Smooth muscle cell (in vitro differentiated cells): ENCODE measurements around the gene PDGFA. TPM values are rescaled to one million over a fixed set of nuclear protein-coding genes. Genes with fewer than 3 reads are reported as not detected.

Experiments
- DNase-seq: peaks from one replicate; lab custom pipeline; 2025; ENCODE audit not compliant: unreplicated experiment; lab: John Stamatoyannopoulos, UW
- H2AFZ ChIP-seq: fragments of 200-600 bp; sonication (generic); 2 replicates; pipeline ENCODE4 v1.6.0; 2016; ENCODE audit warnings: antibody characterized with exemption, low read depth, mild to moderate bottlenecking
- H3F3A ChIP-seq: fragments of 200-600 bp; sonication (generic); 2 replicates; pipeline ENCODE4 v1.6.0; 2017; ENCODE audit warnings: antibody characterized with exemption, low read depth
- H3K27ac ChIP-seq: fragments of 200-600 bp; sonication (generic); 2 replicates; pipeline ENCODE4 v1.5.1; 2016; ENCODE audit warnings: low read depth, mild to moderate bottlenecking
- H3K27me3 ChIP-seq: fragments of 200-600 bp; sonication (generic); 2 replicates; pipeline ENCODE4 v1.6.1; 2016; ENCODE audit warnings: low read depth, mild to moderate bottlenecking
- H3K36me3 ChIP-seq: fragments of 200-600 bp; sonication (generic); 2 replicates; pipeline ENCODE4 v1.5.1; 2016; ENCODE audit warnings: low read depth
- H3K4me1 ChIP-seq: fragments of 200-600 bp; sonication (generic); 2 replicates; pipeline ENCODE4 v1.5.1; 2016; ENCODE audit warnings: low read depth
- H3K4me2 ChIP-seq: fragments of 200-600 bp; sonication (generic); 2 replicates; pipeline ENCODE4 v1.6.0; 2016; ENCODE audit warnings: mild to moderate bottlenecking
- H3K4me3 ChIP-seq: fragments of 200-600 bp; sonication (generic); 2 replicates; pipeline ENCODE4 v1.5.1; 2016; ENCODE audit warnings: mild to moderate bottlenecking
- H3K79me2 ChIP-seq: fragments of 200-600 bp; sonication (generic); 2 replicates; pipeline ENCODE4 v1.6.0; 2016; ENCODE audit warnings: low read depth, mild to moderate bottlenecking
- H3K9ac ChIP-seq: fragments of 200-600 bp; sonication (generic); 2 replicates; pipeline ENCODE4 v1.6.0; 2016; ENCODE audit warnings: low read depth
- H3K9me3 ChIP-seq: fragments of 200-600 bp; sonication (generic); replicated peaks from 2 replicates; pipeline ENCODE4 v1.5.1; 2016; ENCODE audit warnings: low read depth
- H4K20me1 ChIP-seq: fragments of 200-600 bp; sonication (generic); 2 replicates; pipeline ENCODE4 v1.6.0; 2016; ENCODE audit warnings: low read depth
- CTCF ChIP-seq: fragments of 200-600 bp; sonication (generic); IDR thresholded peaks from 2 replicates; pipeline ENCODE4 v1.5.1; 2017; ENCODE audit warnings: borderline replicate concordance, mild to moderate bottlenecking, antibody characterized with exemption; ENCODE audit not compliant: insufficient read depth, poor library complexity, severe bottlenecking
- WGBS: methylation state at CpG from one replicate; pipeline ENCODE4 v1.1.7; 2016; ENCODE audit warnings: low lambda C conversion rate; 5-methylcytosine and 5-hydroxymethylcytosine counted together
- polyA plus RNA-seq: library from polyadenylated mRNA; unstranded; fragments of >200 nt; fragmentation: Nextera tagmentation; extraction: Ambion mirVana; gene quantifications from 2 replicates; pipeline ENCODE4 v1.2.1, GENCODE V29; 2016
- total RNA-seq: library from RNA; depleted of rRNA; stranded (reverse); fragments of >200 nt; gene quantifications from 2 replicates; pipeline ENCODE4 v1.2.3, GENCODE V29; 2014

Gene PDGFA
- total and polyA plus RNA-seq, 2 experiments from 2014 or later: 32.0 to 68.1 TPM

GRCh38 chr7:522951-523314 lies 3.3 kb upstream of the PDGFA start:
- Histone ChIP-seq H3K4me3 (peak overlapping the region; percentile 58), H3K27me3 (no peaks in the 10 kb centered on the region), H3F3A (peaks cover 9% of the 10 kb centered on the region), H3K9me3 (no peaks in the 10 kb centered on the region), H3K36me3 (no peaks in the 10 kb centered on the region), H3K9ac (peak overlapping the region; percentile 89), H2AFZ (no peak overlapping the region), H3K79me2 (peaks cover 17% of the 10 kb centered on the region), H3K4me2 (peak overlapping the region; percentile 96), H4K20me1 (peaks cover 11% of the 10 kb centered on the region), H3K27ac (no peak overlapping the region), H3K4me1 (peaks cover 19% of the 10 kb centered on the region)
- DNase-seq: no peak
- no peak for TF ChIP-seq CTCF
- 45% methylated on average over 20 of the region's 21 CpGs for WGBS

- Histone ChIP-seq H3K9ac (peak overlapping the region; percentile 89), H3K36me3 (no peaks in the 10 kb centered on the region), H3K9me3 (no peaks in the 10 kb centered on the region), H3K79me2 (peaks cover 22% of the 10 kb centered on the region), H3K27me3 (no peaks in the 10 kb centered on the region), H4K20me1 (peaks cover 16% of the 10 kb centered on the region), H3K4me1 (peaks cover 19% of the 10 kb centered on the region), H3K4me2 (peak overlapping the region; percentile 96), H3F3A (peaks cover 9% of the 10 kb centered on the region), H3K4me3 (peak overlapping the region; percentile 58), H2AFZ (no peak overlapping the region), H3K27ac (peak overlapping the region; percentile 53)
- WGBS: 3% methylated on average over 69 of the region's 91 CpGs
- DNase-seq: peak; percentile 52
- TF ChIP-seq CTCF: no peak
These were observed 2.7 kb upstream of the PDGFA start for GRCh38 chr7:522071-522950.

GRCh38 chr7:521221-522070 lies 1.8 kb upstream of the PDGFA start:
- 2% methylated on average over 71 of the region's 72 CpGs for WGBS
- no peak overlapping the region for H2AFZ ChIP-seq
- DNase-seq: peak; percentile 55

More at GRCh38 chr7:521221-522070, 1.8 kb upstream of the PDGFA start:
- Histone ChIP-seq H3K4me2 (peak overlapping the region; percentile 96), H3K4me3 (peak overlapping the region; percentile 58), H3K27ac (peak overlapping the region; percentile 81), H3F3A (peaks cover 9% of the 10 kb centered on the region), H3K36me3 (no peaks in the 10 kb centered on the region), H3K9me3 (no peaks in the 10 kb centered on the region), H3K4me1 (peaks cover 22% of the 10 kb centered on the region), H3K9ac (peak overlapping the region; percentile 89), H3K27me3 (no peaks in the 10 kb centered on the region), H3K79me2 (peaks cover 31% of the 10 kb centered on the region), H4K20me1 (peaks cover 21% of the 10 kb centered on the region)
- no peak for TF ChIP-seq CTCF
